ENCODE data around the gene MYCT1.

The MYCT1 gene

GRCh38 chr6:152748843-152749242 is 51.1 kb downstream of the MYCT1 start:
- Histone ChIP-seq H3K27me3 (ENCODE audit: insufficient read depth, insufficient read length) (no peaks in the 10 kb centered on the region), H3K36me3 (ENCODE audit: insufficient read depth, insufficient read length, low read length) (no peaks in the 10 kb centered on the region), H3K9ac (ENCODE audit: insufficient read length, low read depth) (no peak overlapping the region), H3K9me3 (ENCODE audit: insufficient read depth, low read length) (no peaks in the 10 kb centered on the region), H3K4me3 (ENCODE audit: insufficient read length, low read depth) (no peak overlapping the region), H3K4me1 (ENCODE audit: insufficient read depth, insufficient read length) (no peaks in the 10 kb centered on the region)
- DNase-seq (ENCODE audit: low read depth, low spot score), result no peak
- TF ChIP-seq ZNF274 (IDR thresholded peaks at IDR 0.05; ENCODE audit: low read depth, low read length) (no peak), YY1 (IDR thresholded peaks at IDR 0.05; ENCODE audit: insufficient read depth, insufficient read length) (no peak), SUZ12 (IDR thresholded peaks at IDR 0.05; ENCODE audit: extremely low read depth, insufficient read depth, insufficient read length) (no peak)

DNA sequence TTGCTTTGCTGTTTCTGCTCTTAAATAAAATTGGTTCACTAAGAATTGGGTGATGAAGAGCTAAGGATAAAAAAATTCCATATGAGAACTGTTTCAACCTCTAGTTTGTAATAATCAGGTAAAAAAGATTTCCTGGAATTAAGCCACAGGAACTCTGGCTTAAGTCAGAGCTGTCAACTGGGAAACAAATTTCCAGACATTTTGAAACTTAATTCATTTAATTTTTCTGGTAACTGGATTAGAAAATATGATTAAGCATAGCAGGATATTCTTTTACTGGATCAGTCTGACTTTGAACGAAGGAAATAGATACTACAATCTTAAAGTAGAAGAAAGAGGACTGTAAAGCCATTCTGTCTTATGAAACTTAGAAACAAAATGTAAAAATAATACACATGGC is 51.6 kb downstream of the MYCT1 start:
- DNase-seq (ENCODE audit: low read depth, low spot score), result no peak
- Histone ChIP-seq H3K4me3 (ENCODE audit: insufficient read length, low read depth) (no peak overlapping the region), H3K9ac (ENCODE audit: insufficient read length, low read depth) (no peak overlapping the region), H3K36me3 (ENCODE audit: insufficient read depth, insufficient read length, low read length) (no peaks in the 10 kb centered on the region), H3K4me1 (ENCODE audit: insufficient read depth, insufficient read length) (no peaks in the 10 kb centered on the region), H3K27me3 (ENCODE audit: insufficient read depth, insufficient read length) (no peaks in the 10 kb centered on the region), H3K9me3 (ENCODE audit: insufficient read depth, low read length) (no peaks in the 10 kb centered on the region)
- TF ChIP-seq ZNF274 (IDR thresholded peaks at IDR 0.05; ENCODE audit: low read depth, low read length) (no peak), YY1 (IDR thresholded peaks at IDR 0.05; ENCODE audit: insufficient read depth, insufficient read length) (no peak), SUZ12 (IDR thresholded peaks at IDR 0.05; ENCODE audit: extremely low read depth, insufficient read depth, insufficient read length) (no peak)

GRCh38 chr6:152750694-152751093 is 53.0 kb downstream of the MYCT1 start, which contains the start of gene VIP:
Gene VIP (plus strand): TSS chr6:152750797. CDS start chr6:152752178, 1,381 bp downstream.
- no peak for TF ChIP-seq ZNF274 (IDR thresholded peaks at IDR 0.05; ENCODE audit: low read depth, low read length)
- TF ChIP-seq SUZ12 (IDR thresholded peaks at IDR 0.05; ENCODE audit: extremely low read depth, insufficient read depth, insufficient read length), result no peak
- no peak for TF ChIP-seq YY1 (IDR thresholded peaks at IDR 0.05; ENCODE audit: insufficient read depth, insufficient read length)
- DNase-seq (ENCODE audit: low read depth, low spot score), result peak; percentile 35

DNA sequence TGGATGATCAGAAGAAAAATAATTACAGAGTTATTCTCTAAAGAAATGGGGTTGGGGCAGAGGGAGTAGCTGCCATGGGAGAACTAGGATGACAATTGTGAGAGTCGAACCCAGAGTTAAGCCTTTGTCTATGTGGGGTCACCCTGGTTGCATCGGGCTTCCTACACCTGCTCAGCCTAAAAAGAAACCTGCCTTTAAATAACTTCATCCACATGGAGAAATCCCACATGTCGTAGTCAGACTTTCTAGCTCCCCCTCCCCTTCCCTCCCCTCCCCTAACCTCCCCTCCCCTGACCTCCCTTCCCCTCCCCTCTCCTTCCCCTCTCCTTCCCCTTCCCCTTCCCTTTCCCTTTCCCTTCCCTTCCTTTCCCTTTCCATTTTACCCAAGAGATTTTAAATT is 67.6 kb downstream of the MYCT1 start:
- TF ChIP-seq ZNF274 (IDR thresholded peaks at IDR 0.05; ENCODE audit: low read depth, low read length), result no peak
- no peak for TF ChIP-seq YY1 (IDR thresholded peaks at IDR 0.05; ENCODE audit: insufficient read depth, insufficient read length)
- TF ChIP-seq SUZ12 (IDR thresholded peaks at IDR 0.05; ENCODE audit: extremely low read depth, insufficient read depth, insufficient read length), result no peak
- Histone ChIP-seq H3K27me3 (ENCODE audit: insufficient read depth, insufficient read length) (no peaks in the 10 kb centered on the region), H3K9me3 (ENCODE audit: insufficient read depth, low read length) (no peaks in the 10 kb centered on the region), H3K36me3 (ENCODE audit: insufficient read depth, insufficient read length, low read length) (no peaks in the 10 kb centered on the region), H3K9ac (ENCODE audit: insufficient read length, low read depth) (no peak overlapping the region), H3K4me1 (ENCODE audit: insufficient read depth, insufficient read length) (no peaks in the 10 kb centered on the region), H3K4me3 (ENCODE audit: insufficient read length, low read depth) (no peak overlapping the region)
- DNase-seq (ENCODE audit: low read depth, low spot score), result no peak

More at GRCh38 chr6:152750694-152751093, 53.0 kb downstream of the MYCT1 start, which contains the start of gene VIP:
- no peak within 1 kb of the TSS for H3K4me3 ChIP-seq (ENCODE audit: insufficient read length, low read depth)
- no peak within 1 kb of the TSS for H3K9ac ChIP-seq (ENCODE audit: insufficient read length, low read depth)
- H3K9me3 ChIP-seq (ENCODE audit: insufficient read depth, low read length), result no peaks in the 10 kb centered on the region
- no peaks in the 10 kb centered on the region for H3K36me3 ChIP-seq (ENCODE audit: insufficient read depth, insufficient read length, low read length)
- H3K4me1 ChIP-seq (ENCODE audit: insufficient read depth, insufficient read length), result no peaks in the 10 kb centered on the region
- no peaks in the 10 kb centered on the region for H3K27me3 ChIP-seq (ENCODE audit: insufficient read depth, insufficient read length)

- H3K9me3 ChIP-seq (ENCODE audit: insufficient read depth, low read length), result no peaks in the 10 kb centered on the region
- no peaks in the 10 kb centered on the region for H3K27me3 ChIP-seq (ENCODE audit: insufficient read depth, insufficient read length)
- no peak for DNase-seq (ENCODE audit: low read depth, low spot score)
- no peaks in the 10 kb centered on the region for H3K4me1 ChIP-seq (ENCODE audit: insufficient read depth, insufficient read length)
- H3K36me3 ChIP-seq (ENCODE audit: insufficient read depth, insufficient read length, low read length), result no peaks in the 10 kb centered on the region
- no peak overlapping the region for H3K9ac ChIP-seq (ENCODE audit: insufficient read length, low read depth)
- TF ChIP-seq YY1 (IDR thresholded peaks at IDR 0.05; ENCODE audit: insufficient read depth, insufficient read length), result no peak
- TF ChIP-seq SUZ12 (IDR thresholded peaks at IDR 0.05; ENCODE audit: extremely low read depth, insufficient read depth, insufficient read length), result no peak
- TF ChIP-seq ZNF274 (IDR thresholded peaks at IDR 0.05; ENCODE audit: low read depth, low read length), result no peak
- no peak overlapping the region for H3K4me3 ChIP-seq (ENCODE audit: insufficient read length, low read depth)
These were observed 71.5 kb downstream of the MYCT1 start for GRCh38 chr6:152769159-152769558.

DNA sequence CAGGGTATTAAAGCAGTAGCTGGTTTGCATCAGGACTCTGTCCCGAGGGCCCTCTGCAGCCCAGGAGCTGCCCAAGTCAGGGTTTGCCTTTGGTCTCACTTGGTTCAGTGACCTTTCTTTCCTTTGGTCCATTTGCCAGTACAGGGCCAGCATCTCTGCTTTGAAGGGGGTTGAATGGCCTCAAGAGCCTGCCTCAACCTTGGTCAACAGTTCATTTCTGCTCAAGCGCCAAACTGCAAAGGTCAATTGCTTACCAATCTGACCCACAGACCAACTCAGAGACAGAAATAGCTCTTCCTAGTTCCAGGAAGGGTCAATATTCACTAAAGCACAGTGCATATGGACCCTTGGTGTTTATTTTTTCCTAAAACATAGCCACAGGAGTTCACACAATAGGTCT is 72.3 kb downstream of the MYCT1 start:
- no peaks in the 10 kb centered on the region for H3K4me1 ChIP-seq (ENCODE audit: insufficient read depth, insufficient read length)
- no peak for DNase-seq (ENCODE audit: low read depth, low spot score)
- H3K9ac ChIP-seq (ENCODE audit: insufficient read length, low read depth), result no peak overlapping the region
- no peaks in the 10 kb centered on the region for H3K27me3 ChIP-seq (ENCODE audit: insufficient read depth, insufficient read length)
- no peak for TF ChIP-seq ZNF274 (IDR thresholded peaks at IDR 0.05; ENCODE audit: low read depth, low read length)
- no peak for TF ChIP-seq YY1 (IDR thresholded peaks at IDR 0.05; ENCODE audit: insufficient read depth, insufficient read length)
- TF ChIP-seq SUZ12 (IDR thresholded peaks at IDR 0.05; ENCODE audit: extremely low read depth, insufficient read depth, insufficient read length), result no peak
- H3K9me3 ChIP-seq (ENCODE audit: insufficient read depth, low read length), result no peaks in the 10 kb centered on the region
- no peaks in the 10 kb centered on the region for H3K36me3 ChIP-seq (ENCODE audit: insufficient read depth, insufficient read length, low read length)
- no peak overlapping the region for H3K4me3 ChIP-seq (ENCODE audit: insufficient read length, low read depth)

DNA sequence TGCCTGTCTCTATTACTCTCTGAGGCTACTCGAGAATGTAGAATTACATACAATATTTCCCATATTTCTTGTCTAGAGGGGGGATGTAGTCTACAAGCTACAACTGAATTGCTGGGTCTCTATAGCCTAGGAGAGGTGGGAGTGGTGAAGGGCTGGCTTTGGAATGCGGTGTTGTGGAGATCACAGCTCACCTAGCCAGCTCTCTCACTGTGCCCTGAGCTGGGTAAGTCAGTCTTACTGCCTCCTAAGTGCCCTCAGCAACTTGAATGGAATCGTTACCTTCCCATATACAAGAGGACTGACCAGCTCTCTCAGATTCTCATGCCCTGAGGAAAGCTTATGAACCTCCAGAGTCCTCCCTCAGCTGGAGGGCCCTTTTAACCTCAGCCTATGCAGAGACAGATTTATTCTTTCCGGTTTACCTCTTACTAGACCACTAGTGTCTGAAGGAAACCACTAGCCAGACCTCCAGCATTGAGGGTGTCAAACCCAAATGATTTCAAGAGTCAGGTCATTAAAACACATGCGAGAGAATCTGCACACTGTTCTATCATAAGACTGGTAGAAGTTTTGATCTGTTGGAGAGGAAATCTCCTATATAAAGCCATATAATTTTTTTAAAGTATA is 73.5 kb downstream of the MYCT1 start:
- H3K27me3 ChIP-seq (ENCODE audit: insufficient read depth, insufficient read length), result no peaks in the 10 kb centered on the region
- no peaks in the 10 kb centered on the region for H3K36me3 ChIP-seq (ENCODE audit: insufficient read depth, insufficient read length, low read length)
- no peak overlapping the region for H3K4me3 ChIP-seq (ENCODE audit: insufficient read length, low read depth)
- no peak for DNase-seq (ENCODE audit: low read depth, low spot score)
- no peak for TF ChIP-seq SUZ12 (IDR thresholded peaks at IDR 0.05; ENCODE audit: extremely low read depth, insufficient read depth, insufficient read length)
- TF ChIP-seq ZNF274 (IDR thresholded peaks at IDR 0.05; ENCODE audit: low read depth, low read length), result no peak
- TF ChIP-seq YY1 (IDR thresholded peaks at IDR 0.05; ENCODE audit: insufficient read depth, insufficient read length), result no peak
- H3K9me3 ChIP-seq (ENCODE audit: insufficient read depth, low read length), result no peaks in the 10 kb centered on the region
- H3K4me1 ChIP-seq (ENCODE audit: insufficient read depth, insufficient read length), result no peaks in the 10 kb centered on the region
- no peak overlapping the region for H3K9ac ChIP-seq (ENCODE audit: insufficient read length, low read depth)

Data from NT2/D1 (cell line).